Keratinocyte (primary cell): ENCODE results near the gene LAMA1. TPM values are rescaled to one million over a fixed set of nuclear protein-coding genes. Genes with fewer than 3 reads are reported as not detected.
"Not testable (repeated sequence)": the region's sequence is repeated elsewhere in the genome, so short reads cannot be mapped to it uniquely, and the experiment has no call there.

ENCODE experiments used
- DNase-seq: peaks from one replicate; pipeline ENCODE4 v3.0.0-alpha.2; 2011; ENCODE audit warnings: low read depth, missing footprints, low spot score
- FAIRE-seq: peaks from 2 replicates; lab custom pipeline; 2011; peaks lifted over from hg19 to GRCh38; lab: Jason Lieb, UNC
- H2AFZ ChIP-seq: 2 replicates; pipeline ENCODE4 v1.6.0; 2012; ENCODE audit warnings: low read length, control low read depth, inconsistent platforms; ENCODE audit not compliant: control insufficient read depth
- H3K27ac ChIP-seq: 2 replicates; pipeline ENCODE4 v1.5.1; 2011; ENCODE audit warnings: low read length; ENCODE audit not compliant: control insufficient read depth, insufficient read depth
- H3K27me3 ChIP-seq: 3 replicates; pipeline ENCODE4 v1.6.0; 2011; ENCODE audit warnings: low read length; ENCODE audit not compliant: control insufficient read depth, insufficient read depth; ENCODE audit errors: extremely low read depth
- H3K36me3 ChIP-seq, 2 experiments: 2 replicates in 1 of 2; 3 replicates in 1 of 2; pipeline ENCODE4 v1.5.1; 2011; ENCODE audit warnings: low read length in 2 of 2, mild to moderate bottlenecking in 1 of 2; ENCODE audit not compliant: control insufficient read depth in 2 of 2, insufficient read depth in 2 of 2; ENCODE audit errors: extremely low read depth in 1 of 2
- H3K4me1 ChIP-seq: 3 replicates; pipeline ENCODE4 v1.5.1; 2011; ENCODE audit warnings: low read length; ENCODE audit not compliant: control insufficient read depth, insufficient read depth; ENCODE audit errors: extremely low read depth
- H3K4me2 ChIP-seq: 3 replicates; pipeline ENCODE4 v1.6.0; 2011; ENCODE audit warnings: low read depth, low read length; ENCODE audit not compliant: control insufficient read depth, insufficient read depth; ENCODE audit errors: extremely low read depth
- H3K4me3 ChIP-seq, 3 experiments: fragments of 200-600 bp in 1 of 3; sonication (generic) in 1 of 3; 2 replicates in 2 of 3; 3 replicates in 1 of 3; pipeline ENCODE4 v1.5.1; 2011 to 2016; ENCODE audit warnings: low read length in 3 of 3, mild to moderate bottlenecking in 3 of 3, control low read depth in 2 of 3, inconsistent platforms in 1 of 3, low read depth in 1 of 3, mixed read lengths in 1 of 3, mixed run types in 1 of 3, moderate library complexity in 1 of 3; ENCODE audit not compliant: control insufficient read depth in 2 of 3, insufficient read depth in 2 of 3; ENCODE audit errors: extremely low read depth in 1 of 3
- H3K79me2 ChIP-seq: 2 replicates; pipeline ENCODE4 v1.6.0; 2012; ENCODE audit warnings: low read length; ENCODE audit not compliant: control insufficient read depth, insufficient read depth
- H3K9ac ChIP-seq: 3 replicates; pipeline ENCODE4 v1.6.0; 2011; ENCODE audit warnings: low read length; ENCODE audit not compliant: control insufficient read depth, insufficient read depth; ENCODE audit errors: extremely low read depth
- H3K9me1 ChIP-seq: 3 replicates; pipeline ENCODE4 v1.6.0; 2011; ENCODE audit warnings: low read length; ENCODE audit not compliant: control insufficient read depth, insufficient read depth; ENCODE audit errors: extremely low read depth
- H3K9me3 ChIP-seq: 2 replicates; pipeline ENCODE4 v1.5.1; 2012; ENCODE audit warnings: low read depth, low read length; ENCODE audit not compliant: control insufficient read depth
- H4K20me1 ChIP-seq: 3 replicates; pipeline ENCODE4 v1.6.0; 2011; ENCODE audit warnings: low read length; ENCODE audit not compliant: control insufficient read depth, insufficient read depth; ENCODE audit errors: extremely low read depth
- CTCF ChIP-seq, 3 experiments: IDR thresholded peaks in 1 of 3; conservative IDR thresholded peaks in 1 of 3; optimal IDR thresholded peaks in 1 of 3; 2 replicates in 2 of 3; 3 replicates in 1 of 3; pipeline versions ENCODE3 to v1.5.1; 2011; ENCODE audit warnings: low read length in 3 of 3, mild to moderate bottlenecking in 3 of 3, moderate library complexity in 2 of 3, control low read depth in 1 of 3, inconsistent platforms in 1 of 3; ENCODE audit not compliant: insufficient read depth in 2 of 3; ENCODE audit errors: extremely low read depth in 1 of 3
- EZH2 ChIP-seq: IDR thresholded peaks from one replicate; pipeline ENCODE4 v1.6.1; 2012; ENCODE audit warnings: inconsistent platforms, mild to moderate bottlenecking, low read length, moderate library complexity
- dilution Hi-C: fragments of 300-500 bp; cut with MboI; formaldehyde crosslinking; loops from one replicate; pipeline ENCODE4 v1.7.0; 2020; ENCODE audit warnings: low sequenced_read_pairs; ENCODE audit not compliant: extremely low pct_ligation_motif_present
- polyA plus RNA-seq, 5 experiments: library from polyadenylated mRNA; depleted of rRNA in 3 of 5; stranded (reverse) in 3 of 5; stranded (forward) in 1 of 5; unstranded in 1 of 5; fragments of >200 nt; gene quantifications; 1 replicate in 1 of 5; 2 replicates in 3 of 5; 3 replicates in 1 of 5; pipeline versions ENCODE4 v1.2.1 to v1.2.3, GENCODE V29; 2011 to 2012; ENCODE audit warnings: missing spikeins in 2 of 5, low read depth in 1 of 5, low replicate concordance in 1 of 5

Gene LAMA1
- polyA plus RNA-seq, 1 donor (not counting 4 experiments of a cell fraction or from before 2014, with no cell fraction given): 2.1 TPM

- no peaks in the 10 kb centered on the region for H3K79me2 ChIP-seq
- peaks cover 5% of the 10 kb centered on the region for H3K27me3 ChIP-seq
- H2AFZ ChIP-seq: no peak overlapping the region
- FAIRE-seq (no peak), DNase-seq (no peak)
- H3K9me1 ChIP-seq: no peaks in the 10 kb centered on the region
- H3K4me3 ChIP-seq: no peak overlapping the region
- no peaks in the 10 kb centered on the region for H3K36me3 ChIP-seq
- H3K4me2 ChIP-seq: no peak overlapping the region
- no peak overlapping the region for H3K27ac ChIP-seq
- no peak for TF ChIP-seq EZH2
- dilution Hi-C loops: no loop called here
- no peaks in the 10 kb centered on the region for H3K9me3 ChIP-seq
- H4K20me1 ChIP-seq: no peaks in the 10 kb centered on the region
- H3K4me1 ChIP-seq: no peaks in the 10 kb centered on the region
- no peak overlapping the region for H3K9ac ChIP-seq
These were observed 177.1 kb downstream of the LAMA1 start for GRCh38 chr18:6940451-6940850.

- no peak overlapping the region for H3K4me2 ChIP-seq
- H2AFZ ChIP-seq: no peak overlapping the region
- H3K27me3 ChIP-seq: peaks cover 5% of the 10 kb centered on the region
- no peaks in the 10 kb centered on the region for H3K36me3 ChIP-seq
- no peaks in the 10 kb centered on the region for H3K4me1 ChIP-seq
- H4K20me1 ChIP-seq: no peaks in the 10 kb centered on the region
- no peak for FAIRE-seq
- H3K4me3 ChIP-seq: no peak overlapping the region
- no peaks in the 10 kb centered on the region for H3K9me1 ChIP-seq
- TF ChIP-seq CTCF (optimal IDR thresholded peaks at IDR 0.05 in 1 of 3, IDR thresholded peaks at IDR 0.05 in 1 of 3, conservative IDR thresholded peaks at IDR 0.05 in 1 of 3; ENCODE audit: extremely low read depth in 1 of 3, insufficient read depth in 2 of 3, low read length in 3 of 3): no peak
- TF ChIP-seq EZH2: no peak
- H3K9me3 ChIP-seq: no peaks in the 10 kb centered on the region
- no peak overlapping the region for H3K27ac ChIP-seq
- dilution Hi-C loops: no loop called here
- no peaks in the 10 kb centered on the region for H3K79me2 ChIP-seq
- no peak overlapping the region for H3K9ac ChIP-seq
- no peak for DNase-seq
These were observed 177.6 kb downstream of the LAMA1 start for GRCh38 chr18:6939972-6940371.

GRCh38 chr18:6938403-6938802 is 179.2 kb downstream of the LAMA1 start:
- H3K27ac ChIP-seq, H3K4me3 ChIP-seq, H3K79me2 ChIP-seq, H3K9me1 ChIP-seq, H2AFZ ChIP-seq, H3K9me3 ChIP-seq, H4K20me1 ChIP-seq, H3K4me1 ChIP-seq, H3K27me3 ChIP-seq, H3K36me3 ChIP-seq, DNase-seq, dilution Hi-C loops, FAIRE-seq, H3K9ac ChIP-seq, H3K4me2 ChIP-seq: not testable (repeated sequence)
